Inflammatory macrophage (primary cell): Measurements from ENCODE around the gene PSMD8.
"Not testable (repeated sequence)": the region's sequence is repeated elsewhere in the genome, so short reads cannot be mapped to it uniquely, and the experiment has no call there.

ENCODE experiments used
- DNase-seq, 2 donors: peaks; one replicate each; pipeline ENCODE4 v3.0.0-alpha.2; 2020 to 2022

Gene PSMD8

GRCh38 chr19:38387550-38388348 lies 13.4 kb downstream of the PSMD8 start, which contains the start of gene GGN:
Gene GGN, minus strand, starts transcription at chr19:38388034. Its CDS starts 773 bp downstream, at chr19:38387261.
- peak; percentile 56 to 65 for DNase-seq

- DNase-seq, result no peak
These were observed 14.2 kb downstream of the PSMD8 start, which contains the start of gene SPRED3 for GRCh38 chr19:38388349-38389100. Gene SPRED3, plus strand, starts transcription at chr19:38388697. Its CDS starts 1,606 bp downstream, at chr19:38390303.

- peak in 1 of 2 donors; percentile 22 for DNase-seq
These were observed 14.9 kb downstream of the PSMD8 start for GRCh38 chr19:38389101-38389925.

GRCh38 chr19:38389957-38390924 lies 15.9 kb downstream of the PSMD8 start:
- DNase-seq, result no peak

- no peak for DNase-seq
These were observed 17.6 kb downstream of the PSMD8 start for GRCh38 chr19:38391911-38392464.

- peak; percentile 47 to 72 for DNase-seq
These were observed 18.4 kb downstream of the PSMD8 start for GRCh38 chr19:38392707-38393308.

GRCh38 chr19:38394488-38394887 lies 20.1 kb downstream of the PSMD8 start:
- DNase-seq, result no peak

GRCh38 chr19:38395381-38396114 lies 21.2 kb downstream of the PSMD8 start:
- peak in 1 of 2 donors; percentile 18 for DNase-seq

GRCh38 chr19:38399081-38399480 lies 24.7 kb downstream of the PSMD8 start:
- no peak for DNase-seq

GRCh38 chr19:38399537-38399936 lies 25.2 kb downstream of the PSMD8 start:
- DNase-seq, result no peak

- no peak for DNase-seq
These were observed 26.0 kb downstream of the PSMD8 start for GRCh38 chr19:38400361-38400760.

GRCh38 chr19:38401148-38401547 lies 26.8 kb downstream of the PSMD8 start:
- no peak for DNase-seq

GRCh38 chr19:38402623-38402966 lies 28.2 kb downstream of the PSMD8 start:
- no peak for DNase-seq

- peak; percentile 97 to 98 for DNase-seq
These were observed 28.8 kb downstream of the PSMD8 start, which contains the start of gene FAM98C for GRCh38 chr19:38402967-38403674. Gene FAM98C, plus strand, starts transcription at chr19:38403093. Its CDS starts 61 bp downstream, at chr19:38403154.

GRCh38 chr19:38404858-38405257 lies 30.5 kb downstream of the PSMD8 start:
- no peak for DNase-seq

GRCh38 chr19:38405276-38405675 lies 30.9 kb downstream of the PSMD8 start:
- DNase-seq, result no peak

- DNase-seq, result no peak
These were observed 35.3 kb downstream of the PSMD8 start for GRCh38 chr19:38409631-38410133.

GRCh38 chr19:38410407-38410806 lies 36.0 kb downstream of the PSMD8 start:
- not testable (repeated sequence) for DNase-seq
